Trophoblast cell (in vitro differentiated cells and primary cell): ENCODE results near the gene AEN.
"Not testable (repeated sequence)": the region's sequence is repeated elsewhere in the genome, so short reads cannot be mapped to it uniquely, and the experiment has no call there.

Experiments
- DNase-seq, 2 donors: peaks; one replicate each; pipeline ENCODE4 v3.0.0-alpha.2; 2016
- H2AFZ ChIP-seq: 2 replicates; pipeline ENCODE4 v1.6.1; 2013; ENCODE audit warnings: low read length, moderate library complexity, mild to moderate bottlenecking; ENCODE audit not compliant: insufficient read depth, poor library complexity
- H2AK5ac ChIP-seq: 2 replicates; pipeline ENCODE4 v1.6.1; 2013; ENCODE audit warnings: mild to moderate bottlenecking, low read length
- H2BK120ac ChIP-seq: 2 replicates; pipeline ENCODE4 v1.6.1; 2013; ENCODE audit warnings: low read length, mild to moderate bottlenecking, moderate library complexity; ENCODE audit not compliant: insufficient read depth, poor library complexity
- H2BK12ac ChIP-seq: 2 replicates; pipeline ENCODE4 v1.6.1; 2013; ENCODE audit warnings: mild to moderate bottlenecking, low read length, moderate library complexity
- H2BK5ac ChIP-seq: 2 replicates; pipeline ENCODE4 v1.6.1; 2013; ENCODE audit warnings: low read length, low read depth, moderate library complexity, mild to moderate bottlenecking; ENCODE audit not compliant: poor library complexity
- H3K14ac ChIP-seq: 2 replicates; pipeline ENCODE4 v1.6.1; 2013; ENCODE audit warnings: mild to moderate bottlenecking, low read length
- H3K18ac ChIP-seq: 2 replicates; pipeline ENCODE4 v1.6.1; 2013; ENCODE audit warnings: mild to moderate bottlenecking, low read length
- H3K23ac ChIP-seq: 2 replicates; pipeline ENCODE4 v1.6.1; 2013; ENCODE audit warnings: low read length
- H3K27ac ChIP-seq: 2 replicates; pipeline ENCODE4 v1.5.1; 2013; ENCODE audit warnings: low read depth, mild to moderate bottlenecking, inconsistent platforms, low read length, moderate library complexity
- H3K27me3 ChIP-seq: 2 replicates; pipeline ENCODE4 v1.6.1; 2013; ENCODE audit warnings: inconsistent platforms, mild to moderate bottlenecking, low read length, moderate library complexity; ENCODE audit not compliant: insufficient read depth
- H3K36me3 ChIP-seq, 2 experiments: 1 replicate in 1 of 2; 2 replicates in 1 of 2; pipeline ENCODE4 v1.6.1; 2013; ENCODE audit warnings: low read length in 2 of 2, mild to moderate bottlenecking in 2 of 2, moderate library complexity in 1 of 2; ENCODE audit not compliant: insufficient read depth in 2 of 2, control insufficient read depth in 1 of 2
- H3K4ac ChIP-seq: 2 replicates; pipeline ENCODE4 v1.6.1; 2013; ENCODE audit warnings: low read depth, mild to moderate bottlenecking, low read length, moderate library complexity
- H3K4me1 ChIP-seq, 2 experiments: 1 replicate in 1 of 2; 2 replicates in 1 of 2; pipeline ENCODE4 v1.6.1; 2013; ENCODE audit warnings: low read length in 2 of 2, mild to moderate bottlenecking in 2 of 2, moderate library complexity in 1 of 2; ENCODE audit not compliant: insufficient read depth in 2 of 2, control insufficient read depth in 1 of 2
- H3K4me2 ChIP-seq: 2 replicates; pipeline ENCODE4 v1.6.1; 2013; ENCODE audit warnings: inconsistent platforms, mild to moderate bottlenecking, low read length, moderate library complexity
- H3K4me3 ChIP-seq: 2 replicates; pipeline ENCODE4 v1.5.1; 2013; ENCODE audit warnings: mild to moderate bottlenecking, low read depth, low read length, inconsistent platforms
- H3K79me1 ChIP-seq: one replicate; pipeline ENCODE4 v1.6.1; 2013; ENCODE audit warnings: low read length
- H3K79me2 ChIP-seq: 2 replicates; pipeline ENCODE4 v1.6.1; 2013; ENCODE audit warnings: low read length, mild to moderate bottlenecking; ENCODE audit not compliant: control insufficient read depth, insufficient read depth, poor library complexity
- H3K9ac ChIP-seq: 2 replicates; pipeline ENCODE4 v1.6.1; 2013; ENCODE audit warnings: mild to moderate bottlenecking, low read length
- H3K9me3 ChIP-seq: 2 replicates; pipeline ENCODE4 v1.6.1; 2013; ENCODE audit warnings: low read depth, mild to moderate bottlenecking, control low read depth, inconsistent platforms, low read length; ENCODE audit not compliant: insufficient read depth
- H4K12ac ChIP-seq: 2 replicates; pipeline ENCODE4 v1.6.1; 2013; ENCODE audit warnings: low read depth, mild to moderate bottlenecking, low read length, moderate library complexity
- H4K8ac ChIP-seq: 2 replicates; pipeline ENCODE4 v1.6.1; 2013; ENCODE audit warnings: low read depth, mild to moderate bottlenecking, low read length, moderate library complexity
- H4K91ac ChIP-seq: one replicate; pipeline ENCODE4 v1.6.1; 2013; ENCODE audit warnings: low read depth, mild to moderate bottlenecking, low read length, moderate library complexity
- WGBS: extraction: QIAGEN DNeasy Blood & Tissue Kit; methylation state at CpG from one replicate; pipeline ENCODE4 v1.1.7; 2013; ENCODE audit warnings: missing lambda C conversion rate; ENCODE audit not compliant: insufficient read length, insufficient coverage; ENCODE audit errors: extremely low coverage; 5-methylcytosine and 5-hydroxymethylcytosine counted together

Gene AEN

DNA sequence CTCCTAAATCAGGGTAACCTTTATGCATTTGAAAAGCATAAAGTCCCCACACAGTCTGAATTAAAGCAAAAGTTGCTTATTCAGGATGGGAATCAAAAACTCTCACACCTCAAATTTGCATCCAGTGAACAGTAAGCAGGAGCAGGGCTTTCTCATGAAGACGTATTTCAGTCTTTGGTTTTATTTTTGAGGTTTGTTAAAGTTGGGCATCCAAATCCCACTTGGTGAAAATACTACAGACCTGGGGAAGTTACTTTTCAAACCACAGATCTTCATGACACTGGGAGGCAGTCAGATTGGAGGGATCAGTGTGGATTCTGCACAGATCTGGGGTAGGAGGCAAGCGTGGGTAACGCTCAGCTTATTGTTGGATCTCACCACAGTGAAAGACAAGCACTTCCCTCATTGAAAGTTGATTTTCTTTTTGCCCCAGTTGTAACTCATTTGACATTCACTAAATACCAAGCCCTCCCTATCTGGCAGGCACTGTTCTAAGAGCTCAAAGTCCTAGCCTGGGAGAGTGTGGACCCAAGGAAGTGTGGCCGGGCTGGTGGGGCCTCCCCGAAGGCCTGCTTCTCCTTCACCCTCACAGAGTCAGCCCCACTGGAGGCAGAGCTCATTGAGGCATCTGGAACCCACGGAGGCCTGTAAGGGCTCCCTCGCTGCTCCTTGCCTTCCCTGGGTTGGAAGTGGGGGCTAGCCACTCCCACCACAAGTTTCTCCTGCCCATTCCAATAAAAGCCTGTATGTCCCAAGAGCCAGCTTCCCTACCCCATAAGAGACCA lies 16.9 kb downstream of the AEN start:
- H3K27me3 ChIP-seq: no peaks in the 10 kb centered on the region
- no peak overlapping the region for H3K23ac ChIP-seq
- peaks cover 10% of the 10 kb centered on the region for H3K79me1 ChIP-seq
- peak overlapping the region; percentile 25 for H4K8ac ChIP-seq
- H2BK12ac ChIP-seq: peak overlapping the region; percentile 57
- H3K9me3 ChIP-seq: no peaks in the 10 kb centered on the region
- peak overlapping the region; percentile 29 for H4K91ac ChIP-seq
- H3K79me2 ChIP-seq: no peaks in the 10 kb centered on the region
- no CpG with 5 or more reads among the region's 7 CpGs for WGBS
- DNase-seq: peak in 1 of 2 donors; percentile 21
- no peak overlapping the region for H3K4me3 ChIP-seq
- H3K9ac ChIP-seq: no peak overlapping the region
- H3K4me1 ChIP-seq: peaks cover 27 to 28% of the 10 kb centered on the region in 2 experiments
- peak overlapping the region; percentile 46 for H3K4me2 ChIP-seq
- peak overlapping the region; percentile 11 for H2AFZ ChIP-seq
- peak overlapping the region; percentile 7 for H2AK5ac ChIP-seq
- no peak overlapping the region for H3K18ac ChIP-seq
- peaks cover 7 to 8% of the 10 kb centered on the region in 2 experiments for H3K36me3 ChIP-seq
- H2BK120ac ChIP-seq: no peak overlapping the region
- no peak overlapping the region for H3K4ac ChIP-seq
- H4K12ac ChIP-seq: no peak overlapping the region
- H3K14ac ChIP-seq: peak overlapping the region; percentile 15
- peak overlapping the region; percentile 24 for H2BK5ac ChIP-seq
- H3K27ac ChIP-seq: peak overlapping the region; percentile 30

DNA sequence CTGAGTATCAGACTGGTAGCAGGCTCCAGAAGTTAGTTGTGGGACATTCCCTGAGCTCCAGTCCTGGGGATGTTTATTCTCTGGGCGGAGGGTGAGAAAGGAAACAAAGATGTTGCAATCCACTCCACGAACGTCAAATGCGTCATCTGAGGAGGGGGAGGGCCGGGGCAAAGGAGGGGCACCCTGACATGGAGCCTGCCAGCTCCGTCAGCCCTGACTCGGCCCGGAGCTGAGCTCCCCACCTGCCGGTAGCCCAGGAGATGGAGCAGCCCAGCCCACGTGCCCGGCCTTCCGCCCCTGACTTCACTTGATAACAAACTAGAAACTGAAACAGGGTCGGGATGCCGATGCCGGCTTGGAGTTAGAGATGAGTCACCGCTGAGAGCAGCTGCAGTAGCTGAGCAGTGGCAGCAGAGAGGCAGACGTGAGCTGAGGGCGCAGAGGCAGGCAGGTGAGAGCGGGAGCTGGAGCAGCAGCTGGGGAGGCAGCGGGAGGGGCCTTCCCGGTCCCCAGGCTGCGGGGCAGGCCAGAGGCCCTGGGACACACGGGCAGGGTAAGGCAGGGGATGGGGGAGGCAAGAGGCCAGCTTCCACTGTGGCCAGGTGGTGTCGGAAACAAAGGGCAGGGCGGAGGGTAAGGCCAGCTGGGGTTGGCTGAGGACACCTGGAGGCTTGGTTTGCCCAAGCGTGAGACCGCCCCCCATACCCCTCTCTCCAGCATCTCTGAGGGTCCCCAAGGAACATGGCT lies 17.7 kb downstream of the AEN start, which contains the start of gene ISG20:
Gene ISG20 (plus strand): TSS at position 391 of the 747 bp plus-strand sequence. CDS start 351 bp downstream, at position 742.
- Histone ChIP-seq H3K14ac (peak within 1 kb of the TSS; percentile 15), H2BK12ac (peak within 1 kb of the TSS; percentile 57), H3K79me2 (no peaks in the 10 kb centered on the region), H3K4me1 (peaks cover 27 to 28% of the 10 kb centered on the region in 2 experiments), H2BK5ac (peak within 1 kb of the TSS; percentile 24), H3K4me3 (no peak within 1 kb of the TSS), H3K4me2 (peak within 1 kb of the TSS; percentile 46), H3K23ac (no peak within 1 kb of the TSS), H3K9me3 (no peaks in the 10 kb centered on the region), H4K12ac (peak within 1 kb of the TSS; percentile 13), H4K91ac (peak within 1 kb of the TSS; percentile 50), H3K4ac (no peak within 1 kb of the TSS), H4K8ac (peak within 1 kb of the TSS; percentile 72), H3K79me1 (peaks cover 10% of the 10 kb centered on the region), H2BK120ac (peak within 1 kb of the TSS; percentile 3), H3K18ac (peak within 1 kb of the TSS; percentile 15), H3K27me3 (no peaks in the 10 kb centered on the region), H3K36me3 (peaks cover 7 to 8% of the 10 kb centered on the region in 2 experiments), H2AK5ac (peak within 1 kb of the TSS; percentile 21), H2AFZ (peak within 1 kb of the TSS; percentile 15), H3K27ac (peak within 1 kb of the TSS; percentile 30), H3K9ac (no peak within 1 kb of the TSS)
- no CpG with 5 or more reads among the region's 27 CpGs for WGBS
- DNase-seq: peak; percentile 97 to 98

DNA sequence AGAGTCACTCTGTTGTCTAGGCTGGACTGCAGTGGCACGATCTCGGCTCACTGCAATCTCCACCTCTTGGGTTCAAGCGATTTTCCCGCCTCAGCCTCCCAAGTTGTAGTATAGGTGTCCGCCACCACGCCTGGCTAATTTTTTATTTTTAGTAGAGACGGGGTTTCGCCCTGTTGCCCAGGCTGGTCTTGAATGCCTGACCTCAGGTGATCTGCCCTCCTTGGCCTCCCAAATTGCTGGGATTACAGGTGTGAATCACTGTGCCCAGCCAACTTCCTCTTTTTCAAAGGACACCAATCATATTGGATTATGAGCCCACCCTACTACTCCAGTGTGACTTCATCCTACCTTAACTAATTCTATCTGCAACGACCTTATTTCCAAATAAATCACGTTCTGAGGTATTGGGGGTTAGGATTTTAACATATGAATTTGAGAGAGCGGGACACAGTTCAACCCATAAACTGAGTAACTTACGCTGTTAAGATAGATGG lies 20.9 kb downstream of the AEN start:
- no peaks in the 10 kb centered on the region for H3K27me3 ChIP-seq
- H2AK5ac ChIP-seq: no peak overlapping the region
- no peak overlapping the region for H3K14ac ChIP-seq
- H2BK5ac ChIP-seq: no peak overlapping the region
- H3K79me2 ChIP-seq: no peaks in the 10 kb centered on the region
- no peak overlapping the region for H3K23ac ChIP-seq
- no peak overlapping the region for H2BK120ac ChIP-seq
- H3K9me3 ChIP-seq: peaks cover 2% of the 10 kb centered on the region
- H4K91ac ChIP-seq: no peak overlapping the region
- no peak overlapping the region for H2BK12ac ChIP-seq
- no peak overlapping the region for H3K4ac ChIP-seq
- no peak for DNase-seq
- H4K8ac ChIP-seq: no peak overlapping the region
- H4K12ac ChIP-seq: no peak overlapping the region
- no peak overlapping the region for H3K4me2 ChIP-seq
- H3K9ac ChIP-seq: no peak overlapping the region
- H3K4me1 ChIP-seq: peaks cover 17 to 18% of the 10 kb centered on the region in 2 experiments
- H3K36me3 ChIP-seq: no peaks in the 10 kb centered on the region
- H3K4me3 ChIP-seq: no peak overlapping the region
- H3K27ac ChIP-seq: no peak overlapping the region
- no peak overlapping the region for H2AFZ ChIP-seq
- H3K79me1 ChIP-seq: peaks cover 8% of the 10 kb centered on the region
- no peak overlapping the region for H3K18ac ChIP-seq
- WGBS: 80% methylated on average over 1 of the region's 12 CpGs

DNA sequence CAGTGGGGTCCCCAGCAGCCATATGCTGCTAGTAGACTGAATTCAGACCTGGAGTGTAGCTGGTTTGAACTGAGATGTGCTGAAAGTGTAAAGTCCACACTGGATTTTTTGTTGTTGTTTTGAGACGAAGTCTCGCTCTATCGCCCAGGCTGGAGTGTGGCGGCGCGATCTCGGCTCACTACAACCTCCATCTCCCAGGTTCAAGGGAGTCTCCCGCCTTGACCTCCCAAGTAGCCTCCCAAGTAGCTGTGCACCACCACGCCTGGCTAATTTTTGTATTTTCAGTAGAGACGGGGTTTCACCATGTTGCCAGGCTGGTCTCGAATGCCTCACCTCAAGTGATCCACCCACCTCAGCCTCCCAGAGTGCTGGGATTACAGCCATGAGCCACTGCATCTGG lies 21.4 kb downstream of the AEN start:
- H3K9me3 ChIP-seq, H3K4me3 ChIP-seq, H4K91ac ChIP-seq, H2AFZ ChIP-seq, H3K79me1 ChIP-seq, H2BK120ac ChIP-seq, H3K27ac ChIP-seq, H3K14ac ChIP-seq, H4K12ac ChIP-seq, H3K4ac ChIP-seq, H4K8ac ChIP-seq, H3K79me2 ChIP-seq, H3K4me2 ChIP-seq, H2BK5ac ChIP-seq, H3K9ac ChIP-seq, DNase-seq, H3K27me3 ChIP-seq, H2AK5ac ChIP-seq, H2BK12ac ChIP-seq, H3K18ac ChIP-seq, H3K36me3 ChIP-seq, H3K23ac ChIP-seq: not testable (repeated sequence)
- no CpG with 5 or more reads among the region's 11 CpGs for WGBS
- H3K4me1 ChIP-seq: peaks cover 16 to 19% of the 10 kb centered on the region in 2 experiments
